Upper lobe of right lung (tissue), 1 donor: ENCODE data around the gene GASK1B. TPM values are rescaled to one million over a fixed set of nuclear protein-coding genes. Genes with fewer than 3 reads are reported as not detected.

Experiments used
- ATAC-seq: fragments of 200-7000 bp; cut with Tn5 transposase; one replicate; pipeline ENCODE4 v1.9.1; 2020; ENCODE audit warnings: mild to moderate bottlenecking, moderate library complexity
- DNase-seq: peaks from one replicate; pipeline ENCODE4 v3.0.0-alpha.2; 2020
- H3K27ac ChIP-seq: fragments of 200-600 bp; one replicate; pipeline ENCODE4 v1.8.0; 2022
- H3K27me3 ChIP-seq: fragments of 200-600 bp; one replicate; pipeline ENCODE4 v1.8.0; 2022; ENCODE audit warnings: mild to moderate bottlenecking
- H3K36me3 ChIP-seq: fragments of 200-600 bp; one replicate; pipeline ENCODE4 v1.8.0; 2022
- H3K4me1 ChIP-seq: fragments of 200-600 bp; one replicate; pipeline ENCODE4 v1.8.0; 2022
- H3K4me3 ChIP-seq: fragments of 200-600 bp; one replicate; pipeline ENCODE4 v1.8.0; 2022; ENCODE audit warnings: mild to moderate bottlenecking
- H3K9me3 ChIP-seq: fragments of 200-600 bp; one replicate; pipeline ENCODE4 v1.8.0; 2022
- intact Hi-C: fragments of 100-400 bp; cut with DNase I; formaldehyde crosslinking; loops from one replicate; pipeline ENCODE4 v1.11.0; 2022
- total RNA-seq: library from RNA; stranded (reverse); fragmentation: NEBNext Ultra II Directional; extraction: Animal tissue kit (Norgen Biotek cat#: 25700); gene quantifications from one replicate; pipeline ENCODE4 v1.2.1, GENCODE V29; 2021
- TF ChIP-seq, protein P1 (sequence below): fragments of 200-600 bp; IDR thresholded peaks from one replicate; pipeline ENCODE4 v1.8.0; 2022; ENCODE audit warnings: antibody characterized with exemption
- donor health status: DM: no; HTN: yes; CAD: no; lungs with severe emphysema.

GASK1B gene
- total RNA-seq, 1 donor from 2014 or later: 37.3 TPM

DNA sequence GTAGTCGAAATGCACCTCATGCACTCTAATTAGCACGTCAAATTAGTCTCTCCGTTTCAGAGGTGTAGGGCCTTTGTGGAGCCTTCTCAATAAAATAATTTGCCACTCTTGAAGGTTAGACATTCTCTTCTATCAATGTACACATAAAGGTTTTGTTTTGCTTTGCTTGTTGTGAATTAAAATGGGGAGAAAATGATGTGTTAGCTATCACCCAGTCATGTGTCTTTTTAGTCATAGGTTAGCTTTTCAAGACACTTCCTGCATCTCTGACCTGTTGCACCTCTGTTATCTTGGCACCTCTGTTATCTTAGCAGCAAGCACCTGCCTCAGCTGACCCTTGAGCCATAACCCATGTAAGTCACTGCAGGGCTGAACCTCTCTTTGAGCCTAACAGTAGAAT lies 38.4 kb upstream of the GASK1B start:
- Histone ChIP-seq H3K27me3 (no peaks in the 10 kb centered on the region), H3K36me3 (no peaks in the 10 kb centered on the region), H3K4me1 (peaks cover 6% of the 10 kb centered on the region), H3K27ac (peak overlapping the region; percentile 81), H3K4me3 (peak overlapping the region; percentile 42), H3K9me3 (no peaks in the 10 kb centered on the region)
- intact Hi-C loops: no loop called here
- TF ChIP-seq, protein P1, sequence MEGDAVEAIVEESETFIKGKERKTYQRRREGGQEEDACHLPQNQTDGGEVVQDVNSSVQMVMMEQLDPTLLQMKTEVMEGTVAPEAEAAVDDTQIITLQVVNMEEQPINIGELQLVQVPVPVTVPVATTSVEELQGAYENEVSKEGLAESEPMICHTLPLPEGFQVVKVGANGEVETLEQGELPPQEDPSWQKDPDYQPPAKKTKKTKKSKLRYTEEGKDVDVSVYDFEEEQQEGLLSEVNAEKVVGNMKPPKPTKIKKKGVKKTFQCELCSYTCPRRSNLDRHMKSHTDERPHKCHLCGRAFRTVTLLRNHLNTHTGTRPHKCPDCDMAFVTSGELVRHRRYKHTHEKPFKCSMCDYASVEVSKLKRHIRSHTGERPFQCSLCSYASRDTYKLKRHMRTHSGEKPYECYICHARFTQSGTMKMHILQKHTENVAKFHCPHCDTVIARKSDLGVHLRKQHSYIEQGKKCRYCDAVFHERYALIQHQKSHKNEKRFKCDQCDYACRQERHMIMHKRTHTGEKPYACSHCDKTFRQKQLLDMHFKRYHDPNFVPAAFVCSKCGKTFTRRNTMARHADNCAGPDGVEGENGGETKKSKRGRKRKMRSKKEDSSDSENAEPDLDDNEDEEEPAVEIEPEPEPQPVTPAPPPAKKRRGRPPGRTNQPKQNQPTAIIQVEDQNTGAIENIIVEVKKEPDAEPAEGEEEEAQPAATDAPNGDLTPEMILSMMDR: no peak
- DNase-seq: no peak
- no peak for ATAC-seq

DNA sequence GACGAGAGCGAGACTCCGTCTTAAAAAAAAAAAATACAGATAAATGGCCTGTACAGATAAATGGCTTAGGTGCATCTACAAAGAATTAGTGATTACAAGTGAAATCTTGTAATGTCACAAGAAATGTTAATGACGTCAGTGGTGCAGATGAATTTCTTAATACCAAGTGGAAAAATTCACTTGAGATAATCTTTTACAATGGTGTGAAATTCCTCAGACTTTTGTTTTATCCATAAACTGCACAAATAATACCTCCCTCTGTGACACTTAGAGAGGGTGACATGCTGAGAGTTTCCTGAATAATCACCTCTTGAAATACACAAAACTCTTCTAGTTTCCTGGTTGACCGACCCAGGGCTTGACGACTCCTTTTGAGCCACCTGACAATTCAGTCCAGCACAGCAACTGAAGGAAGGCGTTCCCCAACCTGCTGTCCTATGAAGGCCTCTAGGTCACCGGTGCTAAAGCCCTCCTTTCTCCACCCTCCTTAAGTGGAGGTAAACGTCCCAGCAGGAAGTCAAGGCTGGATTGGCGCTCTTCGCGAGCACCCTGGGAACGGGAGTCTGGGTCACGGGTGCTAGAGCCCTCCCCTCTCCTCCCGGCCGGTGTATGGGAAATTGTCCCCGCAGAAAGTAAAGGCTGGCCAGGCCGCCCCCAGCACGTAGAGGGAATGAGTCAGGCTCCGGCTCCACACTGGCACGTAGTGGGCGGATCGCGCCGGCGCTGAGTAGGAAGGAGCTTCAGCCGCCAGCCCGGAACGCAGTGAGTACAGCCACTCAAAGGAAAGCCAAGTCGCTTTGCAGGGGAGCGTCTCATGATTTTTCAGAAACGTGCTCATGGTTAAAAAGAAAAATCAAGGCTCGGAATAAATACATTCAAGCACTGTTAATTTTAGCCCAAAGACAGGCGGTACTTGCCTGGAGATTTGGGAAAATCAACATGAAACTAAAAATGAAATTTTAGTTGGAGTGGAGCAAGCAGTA lies 37.3 kb upstream of the GASK1B start, which contains the start of gene TMEM144:
TSS of gene TMEM144 (plus strand) at position 662 of the 983 bp plus-strand sequence. CDS start 2,182 bp downstream, outside the sequence.
- intact Hi-C loops: no loop called here
- H3K27ac ChIP-seq: peak within 1 kb of the TSS; percentile 81
- no peaks in the 10 kb centered on the region for H3K9me3 ChIP-seq
- H3K4me3 ChIP-seq: peak within 1 kb of the TSS; percentile 42
- H3K36me3 ChIP-seq: no peaks in the 10 kb centered on the region
- ATAC-seq (peak; percentile 99), DNase-seq (peak; percentile 96)
- no peaks in the 10 kb centered on the region for H3K27me3 ChIP-seq
- peaks cover 6% of the 10 kb centered on the region for H3K4me1 ChIP-seq
- TF ChIP-seq, protein P1: no peak

DNA sequence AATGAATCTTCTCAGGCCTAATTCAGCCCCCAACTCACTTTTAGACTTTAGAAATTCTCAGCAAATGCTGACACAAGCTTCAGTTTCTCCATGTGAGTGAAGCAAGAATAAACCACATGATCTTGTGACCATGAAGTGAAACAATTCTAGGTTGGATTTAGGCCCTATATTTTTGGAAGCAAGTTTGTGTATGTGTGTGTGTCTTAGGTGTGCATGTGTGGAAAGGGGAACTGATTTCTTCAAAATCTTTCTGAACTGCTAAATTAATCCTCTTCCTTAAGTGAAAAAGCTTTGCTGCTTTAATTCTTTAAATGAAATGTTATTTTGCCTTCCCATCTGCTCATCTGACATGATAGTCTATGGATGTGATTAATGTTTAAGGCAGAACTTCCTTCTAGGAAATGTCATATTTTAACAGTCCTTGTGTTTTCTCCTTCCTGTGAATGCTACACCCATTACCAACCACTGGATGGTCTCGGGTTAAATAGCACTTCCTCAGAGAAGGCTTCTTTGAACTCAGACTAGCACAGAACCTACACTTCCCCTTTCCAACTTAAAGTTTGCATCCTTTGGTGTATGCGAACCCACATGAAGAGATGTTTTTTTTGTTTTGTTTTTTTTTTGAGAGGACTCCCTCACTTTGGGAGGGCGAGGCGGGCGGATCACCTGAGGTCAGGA lies 36.3 kb upstream of the GASK1B start:
- DNase-seq (no peak), ATAC-seq (peak; percentile 46)
- TF ChIP-seq, protein P1: no peak
- intact Hi-C loops: no loop called here
- H3K36me3 ChIP-seq: no peaks in the 10 kb centered on the region
- H3K4me3 ChIP-seq: no peak overlapping the region
- H3K27me3 ChIP-seq: no peaks in the 10 kb centered on the region
- no peaks in the 10 kb centered on the region for H3K9me3 ChIP-seq
- peaks cover 6% of the 10 kb centered on the region for H3K4me1 ChIP-seq
- H3K27ac ChIP-seq: peak overlapping the region; percentile 81

DNA sequence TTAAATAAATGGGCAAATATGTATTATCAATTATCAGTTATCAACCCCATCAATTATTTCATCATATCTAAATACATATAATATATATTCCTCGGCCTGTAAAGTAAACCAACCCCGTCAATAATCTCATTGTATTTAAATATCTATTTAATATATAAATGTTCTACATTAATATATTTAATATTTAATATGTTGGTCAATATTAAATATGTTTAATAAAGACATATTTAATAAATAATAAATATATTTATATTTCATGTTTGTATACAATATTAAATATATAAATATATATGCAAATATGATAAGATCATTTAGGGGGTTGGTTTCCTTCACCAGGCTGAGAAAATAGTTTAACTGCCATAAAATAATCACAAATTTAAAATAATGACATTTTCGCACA lies 31.1 kb upstream of the GASK1B start:
- H3K27me3 ChIP-seq: no peaks in the 10 kb centered on the region
- H3K27ac ChIP-seq: no peak overlapping the region
- ATAC-seq: no peak
- TF ChIP-seq, protein P1: no peak
- no peak overlapping the region for H3K4me3 ChIP-seq
- H3K4me1 ChIP-seq: no peaks in the 10 kb centered on the region
- H3K36me3 ChIP-seq: no peaks in the 10 kb centered on the region
- intact Hi-C loops: no loop called here
- no peak for DNase-seq
- no peaks in the 10 kb centered on the region for H3K9me3 ChIP-seq

DNA sequence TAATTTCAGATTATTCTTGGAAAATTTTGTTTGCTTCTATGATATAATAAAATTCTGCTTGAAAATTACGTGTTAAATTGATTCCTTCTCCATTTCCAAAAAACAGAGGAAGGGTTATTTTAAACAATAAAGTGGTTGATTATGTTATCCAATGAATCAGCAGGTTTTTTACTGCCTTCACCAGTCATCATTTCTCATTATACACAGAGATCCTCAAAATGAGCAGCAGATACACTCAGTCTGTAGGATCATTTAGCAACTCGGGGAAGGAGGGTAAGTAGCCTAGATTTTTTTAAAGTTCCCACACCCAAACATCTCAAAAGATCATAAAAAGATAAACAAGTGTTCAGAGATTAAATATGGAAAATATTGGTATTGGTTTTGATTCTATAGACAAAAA lies 30.6 kb upstream of the GASK1B start:
- DNase-seq (no peak), ATAC-seq (no peak)
- no peak overlapping the region for H3K27ac ChIP-seq
- H3K4me3 ChIP-seq: no peak overlapping the region
- TF ChIP-seq, protein P1: no peak
- no peaks in the 10 kb centered on the region for H3K4me1 ChIP-seq
- no peaks in the 10 kb centered on the region for H3K27me3 ChIP-seq
- intact Hi-C loops: no loop called here
- H3K9me3 ChIP-seq: no peaks in the 10 kb centered on the region
- no peaks in the 10 kb centered on the region for H3K36me3 ChIP-seq
